ENCODE measurements around the gene OXER1. TPM values are rescaled to one million over a fixed set of nuclear protein-coding genes. Genes with fewer than 3 reads are reported as not detected.

Gene OXER1
- total and polyA plus RNA-seq, 9 of the 15 experiments (the other 6 are each of a cell fraction or from before 2014, with no cell fraction given): not detected

DNA sequence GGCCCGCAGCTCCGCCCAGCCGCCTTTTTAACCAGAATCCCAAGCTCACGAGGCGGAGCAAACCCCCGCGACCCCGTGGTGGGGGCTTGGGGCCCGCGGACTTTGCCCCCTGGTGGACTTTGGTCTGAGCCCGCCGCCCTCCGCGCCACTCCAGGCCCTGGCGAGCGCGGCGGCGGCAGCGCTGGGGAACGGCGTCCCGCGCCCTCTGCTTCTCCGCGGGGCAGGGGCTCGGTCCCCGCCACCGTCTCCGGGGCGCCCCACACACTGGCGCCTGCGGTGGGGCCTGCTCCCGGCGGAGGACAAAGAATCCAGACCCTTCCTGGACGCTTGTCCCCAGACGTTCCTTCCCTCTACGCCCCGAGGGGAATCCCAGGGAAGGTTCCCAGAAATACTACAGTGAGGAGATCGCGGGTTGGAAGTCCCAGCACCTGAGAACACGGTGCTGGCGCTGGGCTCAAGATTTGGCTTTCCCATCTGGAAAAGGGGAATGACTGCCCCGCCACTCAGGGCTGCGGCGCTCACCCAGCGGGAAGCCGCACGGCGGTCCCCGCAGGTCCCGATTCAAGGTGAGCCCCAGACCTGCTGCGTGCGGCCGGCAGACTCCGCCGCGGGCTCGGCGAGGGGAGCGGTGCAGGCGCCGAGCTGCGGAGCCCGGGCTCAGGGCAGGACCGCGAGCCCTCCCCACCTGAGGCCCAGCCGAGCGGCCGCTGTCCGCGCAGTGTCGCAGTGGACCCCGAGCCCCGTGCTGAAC, 28.8 kb upstream of the OXER1 start, which contains the start of gene HAAO:
TSS of gene HAAO (minus strand) at position 1 of the 751 bp plus-strand sequence. CDS start 47 bp downstream, outside the sequence.
- POLR2A ChIA-PET: interaction anchor here (1.1 kb wide), 1 partner anchor 8 kb away, joined by 3 read pairs; no protein-coding TSS in a partner anchor
- FAIRE-seq (no peak), DNase-seq (ENCODE audit: extremely low read depth in 1 of 4, low spot score in 3 of 4) (no peak), ATAC-seq (no peak)
- Histone ChIP-seq H3K79me2 (ENCODE audit: control insufficient read depth, insufficient read depth, low read length) (no peaks in the 10 kb centered on the region), H3K4me2 (ENCODE audit: insufficient read depth, low read length) (no peak within 1 kb of the TSS), H3K4me1 (replicated peaks in 1 of 2; ENCODE audit: control insufficient read depth in 2 of 2, insufficient read depth in 2 of 2, low read length in 2 of 2) (peaks cover 0 to 11% of the 10 kb centered on the region in 2 experiments; a peak in 1 of 5 replicates), H4K20me1 (replicated peaks; ENCODE audit: control insufficient read depth, insufficient read depth, low read length) (no peaks in the 10 kb centered on the region), H3K27ac (ENCODE audit: extremely low read depth, low read depth, low read length) (no peak within 1 kb of the TSS), H3K9me3 (replicated peaks; ENCODE audit: control insufficient read depth, insufficient read depth, low read depth, low read length) (no peaks in the 10 kb centered on the region), H3K27me3 (ENCODE audit: control insufficient read depth in 2 of 2, insufficient read depth in 2 of 2, low read length in 2 of 2) (peaks cover 2 to 29% of the 10 kb centered on the region in 2 experiments; a peak in 4 of 5 replicates), H3K9me1 (ENCODE audit: control insufficient read depth, insufficient read depth, low read length) (no peaks in the 10 kb centered on the region), H3K9ac (ENCODE audit: insufficient read depth in 1 of 2, low read depth in 2 of 2, low read length in 2 of 2) (no peak within 1 kb of the TSS), H3K4me3 (no peak within 1 kb of the TSS), H3K36me3 (ENCODE audit: control insufficient read depth, insufficient read depth, low read length) (no peaks in the 10 kb centered on the region), H2AFZ (ENCODE audit: low read depth, low read length) (no peak within 1 kb of the TSS)
- 58% methylated on average over 24 of the region's 75 CpGs for WGBS (ENCODE audit: insufficient coverage, low coverage, missing lambda C conversion rate)
- TF ChIP-seq, protein P1, sequence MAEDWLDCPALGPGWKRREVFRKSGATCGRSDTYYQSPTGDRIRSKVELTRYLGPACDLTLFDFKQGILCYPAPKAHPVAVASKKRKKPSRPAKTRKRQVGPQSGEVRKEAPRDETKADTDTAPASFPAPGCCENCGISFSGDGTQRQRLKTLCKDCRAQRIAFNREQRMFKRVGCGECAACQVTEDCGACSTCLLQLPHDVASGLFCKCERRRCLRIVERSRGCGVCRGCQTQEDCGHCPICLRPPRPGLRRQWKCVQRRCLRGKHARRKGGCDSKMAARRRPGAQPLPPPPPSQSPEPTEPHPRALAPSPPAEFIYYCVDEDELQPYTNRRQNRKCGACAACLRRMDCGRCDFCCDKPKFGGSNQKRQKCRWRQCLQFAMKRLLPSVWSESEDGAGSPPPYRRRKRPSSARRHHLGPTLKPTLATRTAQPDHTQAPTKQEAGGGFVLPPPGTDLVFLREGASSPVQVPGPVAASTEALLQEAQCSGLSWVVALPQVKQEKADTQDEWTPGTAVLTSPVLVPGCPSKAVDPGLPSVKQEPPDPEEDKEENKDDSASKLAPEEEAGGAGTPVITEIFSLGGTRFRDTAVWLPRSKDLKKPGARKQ (CRISPR knock-in tag; IDR thresholded peaks at IDR 0.05): no peak
- TF ChIP-seq CTBP1 (IDR thresholded peaks at IDR 0.05; ENCODE audit: borderline replicate concordance): no peak
- intact Hi-C loops (cut with micrococcal nuclease) (no loop called here), in situ Hi-C loops (cut with MboI) (loop anchor here (25.0 kb wide), 1 partner anchor 280 kb away; no protein-coding TSS in a partner anchor)
- BruUV-seq (replicated peaks): no TSS peak
- CTCF ChIA-PET (ENCODE audit: low intra/inter-chr PET ratio): no interaction called here
